ENCODE data around the gene MLH3. TPM values are rescaled to one million over a fixed set of nuclear protein-coding genes. Genes with fewer than 3 reads are reported as not detected.

MLH3 gene
- polyA plus RNA-seq, 1 donor (not counting 4 experiments of a cell fraction or from before 2014, with no cell fraction given), result 13.0 TPM

DNA sequence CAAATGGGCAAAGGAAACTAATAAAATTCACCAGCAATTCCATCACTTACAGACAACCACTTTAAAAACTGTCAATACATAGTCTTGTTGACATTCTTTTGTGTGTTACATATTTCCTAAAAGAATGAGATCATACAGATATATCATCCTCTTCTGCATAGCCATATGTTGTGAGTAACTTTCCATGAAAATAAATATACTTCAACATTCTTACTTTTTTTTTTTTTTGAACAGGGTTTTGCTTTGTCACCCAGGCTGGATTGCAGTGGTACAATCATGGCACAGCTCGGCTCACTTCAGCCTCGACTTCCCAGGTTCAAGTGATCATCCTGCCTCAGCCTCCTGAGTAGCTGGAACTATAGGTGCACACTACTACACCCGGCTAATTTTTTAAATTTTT, 39.1 kb upstream of the MLH3 start:
- dilution Hi-C loops (cut with MboI; ENCODE audit: extremely low pct_ligation_motif_present, low sequenced_read_pairs), result no loop called here
- no peak for FAIRE-seq
- no peaks in the 10 kb centered on the region for H3K9me3 ChIP-seq (ENCODE audit: control insufficient read depth, low read depth, low read length)

DNA sequence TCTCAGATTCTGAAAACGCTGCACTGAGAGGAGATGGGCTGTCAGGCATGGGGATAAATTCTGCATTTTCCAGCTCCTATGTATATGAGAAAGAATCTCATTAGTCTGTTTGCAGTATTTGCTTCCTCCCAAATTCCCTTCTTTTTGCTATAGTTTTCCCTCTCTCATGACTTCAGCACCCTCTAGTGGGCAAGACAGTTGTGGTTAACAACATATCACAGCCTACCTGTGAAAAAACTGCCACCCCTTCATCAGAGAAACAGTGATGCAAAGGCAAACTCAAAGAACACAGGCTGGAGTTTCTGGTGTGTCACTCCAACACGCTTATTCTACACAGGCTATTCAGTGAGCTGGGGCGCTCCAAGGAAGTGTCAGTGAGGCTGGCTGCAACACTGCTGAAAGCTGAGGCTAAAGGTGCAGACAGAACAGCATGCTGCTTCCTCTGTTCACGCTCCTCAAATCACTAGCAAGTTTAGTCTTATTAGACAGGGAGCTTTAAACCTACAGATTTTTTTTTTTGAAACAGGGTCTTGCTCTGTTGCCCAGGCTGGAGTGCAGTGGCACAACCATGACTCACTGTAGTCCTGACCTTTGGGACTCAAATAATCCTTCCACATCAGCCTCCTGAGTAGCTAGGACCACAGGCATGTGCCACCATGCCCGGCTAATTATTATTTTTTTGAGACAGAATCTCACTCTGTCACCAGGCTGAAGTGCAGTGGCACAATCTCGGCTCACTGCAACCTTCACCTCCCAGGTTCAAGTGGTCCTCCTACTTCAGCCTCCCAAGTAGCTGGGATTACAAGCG, 37.5 kb upstream of the MLH3 start:
- peak; percentile 80 for FAIRE-seq

More for the DNA sequence above, 39.1 kb upstream of the MLH3 start:
- H3K36me3 ChIP-seq (ENCODE audit: control insufficient read depth in 2 of 2, extremely low read depth in 1 of 2, insufficient read depth in 2 of 2, low read length in 2 of 2), result peaks cover 8 to 21% of the 10 kb centered on the region in 2 experiments
- H3K4me3 ChIP-seq (ENCODE audit: control insufficient read depth in 2 of 3, extremely low read depth in 1 of 3, insufficient read depth in 2 of 3, low read depth in 1 of 3, low read length in 3 of 3), result no peak overlapping the region
- H4K20me1 ChIP-seq (ENCODE audit: control insufficient read depth, extremely low read depth, insufficient read depth, low read length), result no peaks in the 10 kb centered on the region
- H3K27ac ChIP-seq (ENCODE audit: control insufficient read depth, insufficient read depth, low read length), result no peak overlapping the region
- no peaks in the 10 kb centered on the region for H3K9me1 ChIP-seq (ENCODE audit: control insufficient read depth, extremely low read depth, insufficient read depth, low read length)
- H3K27me3 ChIP-seq (ENCODE audit: control insufficient read depth, extremely low read depth, insufficient read depth, low read length), result no peaks in the 10 kb centered on the region
- H2AFZ ChIP-seq (ENCODE audit: control insufficient read depth, low read length), result no peak overlapping the region
- H3K4me2 ChIP-seq (ENCODE audit: control insufficient read depth, extremely low read depth, insufficient read depth, low read depth, low read length), result no peak overlapping the region
- TF ChIP-seq, protein P1, sequence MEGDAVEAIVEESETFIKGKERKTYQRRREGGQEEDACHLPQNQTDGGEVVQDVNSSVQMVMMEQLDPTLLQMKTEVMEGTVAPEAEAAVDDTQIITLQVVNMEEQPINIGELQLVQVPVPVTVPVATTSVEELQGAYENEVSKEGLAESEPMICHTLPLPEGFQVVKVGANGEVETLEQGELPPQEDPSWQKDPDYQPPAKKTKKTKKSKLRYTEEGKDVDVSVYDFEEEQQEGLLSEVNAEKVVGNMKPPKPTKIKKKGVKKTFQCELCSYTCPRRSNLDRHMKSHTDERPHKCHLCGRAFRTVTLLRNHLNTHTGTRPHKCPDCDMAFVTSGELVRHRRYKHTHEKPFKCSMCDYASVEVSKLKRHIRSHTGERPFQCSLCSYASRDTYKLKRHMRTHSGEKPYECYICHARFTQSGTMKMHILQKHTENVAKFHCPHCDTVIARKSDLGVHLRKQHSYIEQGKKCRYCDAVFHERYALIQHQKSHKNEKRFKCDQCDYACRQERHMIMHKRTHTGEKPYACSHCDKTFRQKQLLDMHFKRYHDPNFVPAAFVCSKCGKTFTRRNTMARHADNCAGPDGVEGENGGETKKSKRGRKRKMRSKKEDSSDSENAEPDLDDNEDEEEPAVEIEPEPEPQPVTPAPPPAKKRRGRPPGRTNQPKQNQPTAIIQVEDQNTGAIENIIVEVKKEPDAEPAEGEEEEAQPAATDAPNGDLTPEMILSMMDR (optimal IDR thresholded peaks at IDR 0.05 in 1 of 3, IDR thresholded peaks at IDR 0.05 in 1 of 3, conservative IDR thresholded peaks at IDR 0.05 in 1 of 3; ENCODE audit: extremely low read depth in 1 of 3, insufficient read depth in 2 of 3, low read length in 3 of 3), result no peak
- TF ChIP-seq EZH2 (IDR thresholded peaks at IDR 0.05; ENCODE audit: low read length), result no peak
- H3K79me2 ChIP-seq (ENCODE audit: control insufficient read depth, insufficient read depth, low read length), result no peaks in the 10 kb centered on the region
- no peaks in the 10 kb centered on the region for H3K4me1 ChIP-seq (ENCODE audit: control insufficient read depth, extremely low read depth, insufficient read depth, low read length)
- no peak for DNase-seq (ENCODE audit: low read depth, low spot score)
- no peak overlapping the region for H3K9ac ChIP-seq (ENCODE audit: control insufficient read depth, extremely low read depth, insufficient read depth, low read length)

More for the DNA sequence above, 37.5 kb upstream of the MLH3 start:
- peaks cover 17 to 19% of the 10 kb centered on the region in 2 experiments for H3K36me3 ChIP-seq (ENCODE audit: control insufficient read depth in 2 of 2, extremely low read depth in 1 of 2, insufficient read depth in 2 of 2, low read length in 2 of 2)
- no peaks in the 10 kb centered on the region for H3K4me1 ChIP-seq (ENCODE audit: control insufficient read depth, extremely low read depth, insufficient read depth, low read length)
- no peak overlapping the region for H3K9ac ChIP-seq (ENCODE audit: control insufficient read depth, extremely low read depth, insufficient read depth, low read length)
- H3K79me2 ChIP-seq (ENCODE audit: control insufficient read depth, insufficient read depth, low read length), result no peaks in the 10 kb centered on the region
- no peak overlapping the region for H3K27ac ChIP-seq (ENCODE audit: control insufficient read depth, insufficient read depth, low read length)
- dilution Hi-C loops (cut with MboI; ENCODE audit: extremely low pct_ligation_motif_present, low sequenced_read_pairs), result no loop called here
- no peak overlapping the region for H3K4me3 ChIP-seq (ENCODE audit: control insufficient read depth in 2 of 3, extremely low read depth in 1 of 3, insufficient read depth in 2 of 3, low read depth in 1 of 3, low read length in 3 of 3)
- no peaks in the 10 kb centered on the region for H3K9me1 ChIP-seq (ENCODE audit: control insufficient read depth, extremely low read depth, insufficient read depth, low read length)
- no peaks in the 10 kb centered on the region for H4K20me1 ChIP-seq (ENCODE audit: control insufficient read depth, extremely low read depth, insufficient read depth, low read length)
- H3K9me3 ChIP-seq (ENCODE audit: control insufficient read depth, low read depth, low read length), result no peaks in the 10 kb centered on the region
- no peak for DNase-seq (ENCODE audit: low read depth, low spot score)
- no peaks in the 10 kb centered on the region for H3K27me3 ChIP-seq (ENCODE audit: control insufficient read depth, extremely low read depth, insufficient read depth, low read length)
- no peak overlapping the region for H3K4me2 ChIP-seq (ENCODE audit: control insufficient read depth, extremely low read depth, insufficient read depth, low read depth, low read length)
- TF ChIP-seq EZH2 (IDR thresholded peaks at IDR 0.05; ENCODE audit: low read length), result no peak
- TF ChIP-seq, protein P1 (optimal IDR thresholded peaks at IDR 0.05 in 1 of 3, IDR thresholded peaks at IDR 0.05 in 1 of 3, conservative IDR thresholded peaks at IDR 0.05 in 1 of 3; ENCODE audit: extremely low read depth in 1 of 3, insufficient read depth in 2 of 3, low read length in 3 of 3), result peak; percentile 60 to 83 (median 73)
- no peak overlapping the region for H2AFZ ChIP-seq (ENCODE audit: control insufficient read depth, low read length)

Measured in keratinocyte (primary cell).